Body of pancreas (tissue), 4 donors: ENCODE results near the gene ADGRF5. TPM values are rescaled to one million over a fixed set of nuclear protein-coding genes. Genes with fewer than 3 reads are reported as not detected.

Source experiments
- ATAC-seq: fragments of 150-250 bp; one replicate; pipeline ENCODE4 v1.9.1; 2016
- DNase-seq, 4 donors: peaks; one replicate each; pipeline ENCODE4 v3.0.0-alpha.2; 2019
- H3K27ac ChIP-seq, 4 donors: fragments of 200-600 bp; sonication (generic); 1 replicate in 3 of 4; 2 replicates in 1 of 4; pipeline versions ENCODE4 v1.5.1 to v1.6.1; 2016 to 2019; ENCODE audit warnings: mild to moderate bottlenecking in 1 of 4, mixed read lengths in 1 of 4, moderate library complexity in 1 of 4
- H3K27me3 ChIP-seq, 2 donors: fragments of 200-600 bp; sonication (generic); one replicate each; pipeline ENCODE4 v1.6.0; 2016; ENCODE audit warnings: mild to moderate bottlenecking in 1 of 2
- H3K36me3 ChIP-seq, 2 donors: fragments of 200-600 bp; sonication (generic); replicated peaks in 1 of 2; 2 replicates each; pipeline ENCODE4 v1.5.1; 2016; ENCODE audit warnings: low read depth in 2 of 2; ENCODE audit not compliant: insufficient read depth in 1 of 2
- H3K4me1 ChIP-seq: fragments of 200-600 bp; sonication (generic); one replicate; pipeline ENCODE4 v1.6.0; 2016
- H3K4me3 ChIP-seq, 2 donors: fragments of 200-600 bp; sonication (generic); 1 replicate in 1 of 2; 2 replicates in 1 of 2; pipeline ENCODE4 v1.5.1; 2016 to 2019
- H3K9me3 ChIP-seq, 3 donors: fragments of 200-600 bp; sonication (generic); 1 replicate in 2 of 3; 2 replicates in 1 of 3; pipeline ENCODE4 v1.5.1; 2016
- CTCF ChIP-seq, 7 experiments: fragments of 450-650 bp in 4 of 7; fragments of 200-600 bp in 3 of 7; sonication (generic) in 3 of 7; IDR thresholded peaks; one replicate each; pipeline ENCODE4 v1.5.1; 2016 to 2019; ENCODE audit warnings: antibody characterized with exemption in 7 of 7
- POLR2A ChIP-seq, 3 donors: fragments of 450-650 bp; IDR thresholded peaks; one replicate each; pipeline ENCODE4 v1.6.1; 2016; ENCODE audit warnings: antibody characterized with exemption in 3 of 3, mild to moderate bottlenecking in 2 of 3
- WGBS, 2 donors: methylation state at CpG; one replicate each; pipeline ENCODE4 v1.1.5; 2017; 5-methylcytosine and 5-hydroxymethylcytosine counted together
- intact Hi-C: fragments of 100-400 bp; cut with DNase I; formaldehyde crosslinking; loops from one replicate; pipeline ENCODE4 v1.15.1; 2023
- total RNA-seq, 2 donors: library from RNA; depleted of rRNA; stranded (reverse); fragments of >200 nt; gene quantifications; one replicate each; pipeline ENCODE4 v1.1.0, GENCODE V29; 2016

Gene ADGRF5
- total RNA-seq, 2 donors from 2014 or later = 4.9 to 6.5 TPM

GRCh38 chr6:46891252-46891795, 30.4 kb downstream of the ADGRF5 start:
- 46 to 58% methylated on average over 4 of the region's 4 CpGs for WGBS, 2 donors

GRCh38 chr6:46888578-46888977, 33.2 kb downstream of the ADGRF5 start:
- Histone ChIP-seq H3K36me3 (no peaks in the 10 kb centered on the region), H3K27ac (no peak overlapping the region), H3K4me1 (no peaks in the 10 kb centered on the region), H3K9me3 (no peaks in the 10 kb centered on the region), H3K4me3 (no peak overlapping the region), H3K27me3 (no peaks in the 10 kb centered on the region)
- DNase-seq (no peak), ATAC-seq (no peak)
- intact Hi-C loops = no loop called here
- 73 to 88% methylated on average over 4 of the region's 4 CpGs for WGBS, 2 donors
- TF ChIP-seq CTCF (IDR thresholded peaks at IDR 0.05) (no peak), POLR2A (IDR thresholded peaks at IDR 0.05) (no peak)

More at GRCh38 chr6:46891252-46891795, 30.4 kb downstream of the ADGRF5 start:
- Histone ChIP-seq H3K27ac (no peak overlapping the region), H3K27me3 (no peaks in the 10 kb centered on the region), H3K4me1 (peaks cover 7% of the 10 kb centered on the region), H3K36me3 (no peaks in the 10 kb centered on the region), H3K9me3 (no peaks in the 10 kb centered on the region), H3K4me3 (no peak overlapping the region)
- ATAC-seq (no peak), DNase-seq (no peak)
- TF ChIP-seq CTCF (IDR thresholded peaks at IDR 0.05) (no peak), POLR2A (IDR thresholded peaks at IDR 0.05) (no peak)
- intact Hi-C loops = no loop called here

- 61 to 67% methylated on average over 3 of the region's 3 CpGs for WGBS, 2 donors
- TF ChIP-seq CTCF (IDR thresholded peaks at IDR 0.05) = no peak
- intact Hi-C loops = no loop called here
- no peaks in the 10 kb centered on the region for H3K9me3 ChIP-seq
- no peaks in the 10 kb centered on the region for H3K27me3 ChIP-seq
- no peak for ATAC-seq
- no peaks in the 10 kb centered on the region for H3K36me3 ChIP-seq
- H3K4me1 ChIP-seq = no peaks in the 10 kb centered on the region
- H3K27ac ChIP-seq = no peak overlapping the region
- no peak for DNase-seq
- H3K4me3 ChIP-seq = no peak overlapping the region
Observed at GRCh38 chr6:46888031-46888430, 33.7 kb downstream of the ADGRF5 start.

DNA sequence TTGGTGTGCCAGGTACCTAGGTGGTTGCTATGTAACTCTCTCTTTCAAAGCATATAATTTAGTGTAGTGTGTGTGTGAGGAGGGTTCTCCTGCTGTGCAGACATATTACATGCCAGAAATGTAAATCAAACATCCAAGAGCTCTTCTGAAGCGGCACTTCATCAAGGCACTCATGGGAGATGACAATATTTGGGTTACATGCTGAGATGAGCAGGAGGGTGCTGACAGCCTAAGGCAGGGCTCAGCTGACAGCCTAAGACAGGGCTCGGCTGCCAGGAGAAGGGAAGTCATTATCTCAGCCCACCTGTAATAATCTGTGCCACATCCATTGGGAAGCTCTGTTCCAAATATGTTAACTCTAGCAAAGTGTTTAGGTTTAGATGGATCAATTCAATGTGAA, 39.1 kb downstream of the ADGRF5 start:
- no peak for DNase-seq
- ATAC-seq = no peak
- Histone ChIP-seq H3K27me3 (no peaks in the 10 kb centered on the region), H3K27ac (no peak overlapping the region), H3K4me3 (no peak overlapping the region), H3K36me3 (no peaks in the 10 kb centered on the region), H3K4me1 (no peaks in the 10 kb centered on the region), H3K9me3 (no peaks in the 10 kb centered on the region)
- intact Hi-C loops = no loop called here
- WGBS, 2 donors = 88 to 92% methylated on average over 2 of the region's 2 CpGs
- no peak for TF ChIP-seq CTCF (IDR thresholded peaks at IDR 0.05)
- TF ChIP-seq POLR2A (IDR thresholded peaks at IDR 0.05) = no peak

DNA sequence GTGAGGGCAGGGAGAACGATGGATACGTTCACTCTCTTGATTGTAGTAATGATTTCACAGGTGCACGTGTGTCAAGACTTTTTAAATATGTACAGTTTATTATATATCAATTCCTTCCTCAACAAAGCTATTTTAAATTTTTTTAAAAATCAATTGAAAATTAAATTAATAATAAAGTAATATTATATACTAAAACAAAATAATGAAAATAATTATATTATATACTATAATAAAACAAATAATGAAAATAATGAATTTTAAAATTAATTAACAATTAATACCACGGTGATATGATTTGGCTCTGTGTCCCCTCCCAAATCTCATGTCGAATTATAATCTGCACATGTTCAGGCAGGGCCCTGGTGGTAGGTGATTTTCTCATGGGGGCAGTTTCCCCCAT, 42.7 kb downstream of the ADGRF5 start:
- Histone ChIP-seq H3K9me3 (no peaks in the 10 kb centered on the region), H3K4me3 (no peak overlapping the region), H3K4me1 (peaks cover 3% of the 10 kb centered on the region), H3K27me3 (no peaks in the 10 kb centered on the region), H3K27ac (no peak overlapping the region), H3K36me3 (no peaks in the 10 kb centered on the region)
- ATAC-seq = no peak
- TF ChIP-seq POLR2A (IDR thresholded peaks at IDR 0.05) (no peak), CTCF (IDR thresholded peaks at IDR 0.05) (no peak)
- DNase-seq = no peak
- WGBS, 2 donors = 91 to 92% methylated on average over 5 of the region's 5 CpGs
- intact Hi-C loops = no loop called here
